IMR-90 (cell line): Measurements from ENCODE around the gene MYORG. TPM values are rescaled to one million over a fixed set of nuclear protein-coding genes. Genes with fewer than 3 reads are reported as not detected.
"Not testable (repeated sequence)": the region's sequence is repeated elsewhere in the genome, so short reads cannot be mapped to it uniquely, and the experiment has no call there.

ENCODE experiments used
- ATAC-seq: fragments of 200-7000 bp; cut with Tn5 transposase; 2 replicates; pipeline ENCODE4 v1.9.1; 2020; ENCODE audit warnings: low read depth, mild to moderate bottlenecking, moderate library complexity
- BruUV-seq: library from RNA; stranded (reverse); fragments of 400-500 nt; replicated peaks from 2 replicates; lab custom pipeline; 2021; lab: Mats Ljungman, UMichigan
- CTCF ChIA-PET: fragments of 300-600 bp; formaldehyde crosslinking; extraction: SDS; loops from one replicate; lab custom pipeline; 2021; ENCODE audit warnings: antibody characterized with exemption; lab: Yijun Ruan, JAX
- POLR2A ChIA-PET: fragments of 300-600 bp; sonication (Branson Sonifier 250); formaldehyde crosslinking; loops from one replicate; lab custom pipeline; 2022; ENCODE audit warnings: antibody characterized with exemption; ENCODE audit not compliant: unreplicated experiment; lab: Charles Lee
- DNase-seq: peaks from one replicate; pipeline ENCODE4 v3.0.0; 2013
- H2AFZ ChIP-seq: replicated peaks from 2 replicates; pipeline ENCODE3; 2013; ENCODE audit warnings: low read length, mild to moderate bottlenecking; ENCODE audit not compliant: poor library complexity
- H2AK5ac ChIP-seq: 2 replicates; pipeline ENCODE4 v1.6.1; 2013; ENCODE audit warnings: low read depth, low read length, inconsistent platforms
- H2AK9ac ChIP-seq: replicated peaks from 2 replicates; pipeline ENCODE3; 2013; ENCODE audit warnings: mild to moderate bottlenecking, low read depth, low read length, moderate library complexity; ENCODE audit not compliant: poor library complexity
- H2BK120ac ChIP-seq: 2 replicates; pipeline ENCODE4 v1.6.1; 2013; ENCODE audit warnings: low read depth, low read length, inconsistent platforms
- H2BK15ac ChIP-seq: 3 replicates; pipeline ENCODE4 v1.6.1; 2013; ENCODE audit warnings: low read depth, low read length, inconsistent platforms
- H2BK20ac ChIP-seq: 2 replicates; pipeline ENCODE4 v1.6.1; 2013; ENCODE audit warnings: low read depth, mild to moderate bottlenecking, inconsistent platforms, low read length, moderate library complexity
- H2BK5ac ChIP-seq: 2 replicates; pipeline ENCODE4 v1.6.1; 2013; ENCODE audit warnings: mild to moderate bottlenecking, low read depth, low read length, inconsistent platforms; ENCODE audit not compliant: poor library complexity, severe bottlenecking
- H3K14ac ChIP-seq: replicated peaks from 2 replicates; pipeline ENCODE4 v1.6.1; 2013; ENCODE audit warnings: low read depth, low read length, inconsistent platforms
- H3K18ac ChIP-seq: 2 replicates; pipeline ENCODE4 v1.6.1; 2013; ENCODE audit warnings: low read depth, low read length, control low read depth
- H3K23ac ChIP-seq: 2 replicates; pipeline ENCODE4 v1.6.1; 2013; ENCODE audit warnings: low read depth, low read length, inconsistent platforms
- H3K27ac ChIP-seq: 2 replicates; pipeline ENCODE4 v1.5.1; 2013; ENCODE audit warnings: mild to moderate bottlenecking, control low read depth, low read length; ENCODE audit not compliant: insufficient read depth
- H3K27me3 ChIP-seq: 2 replicates; pipeline ENCODE4 v1.6.1; 2013; ENCODE audit warnings: low read length; ENCODE audit not compliant: control insufficient read depth, insufficient read depth
- H3K36me3 ChIP-seq: 2 replicates; pipeline ENCODE4 v1.6.1; 2013; ENCODE audit warnings: low read length, mixed read lengths; ENCODE audit not compliant: control insufficient read depth, insufficient read depth
- H3K4ac ChIP-seq: 2 replicates; pipeline ENCODE4 v1.6.1; 2013; ENCODE audit warnings: low read depth, low read length, inconsistent platforms
- H3K4me1 ChIP-seq: 2 replicates; pipeline ENCODE4 v1.6.1; 2013; ENCODE audit warnings: low read length, mixed read lengths; ENCODE audit not compliant: control insufficient read depth, insufficient read depth
- H3K4me2 ChIP-seq: 2 replicates; pipeline ENCODE4 v1.6.1; 2013; ENCODE audit warnings: low read depth, mild to moderate bottlenecking, control low read depth, low read length, moderate library complexity
- H3K4me3 ChIP-seq: 2 replicates; pipeline ENCODE4 v1.5.1; 2013; ENCODE audit warnings: low read depth, mild to moderate bottlenecking, control low read depth, low read length, moderate library complexity; ENCODE audit not compliant: insufficient read depth
- H3K56ac ChIP-seq: 2 replicates; pipeline ENCODE4 v1.6.1; 2013; ENCODE audit warnings: low read length, inconsistent platforms; ENCODE audit not compliant: insufficient read depth; ENCODE audit errors: extremely low read depth
- H3K79me1 ChIP-seq, 2 experiments: 2 replicates each; pipeline ENCODE4 v1.6.1; 2013; ENCODE audit warnings: low read length in 2 of 2, inconsistent platforms in 1 of 2, low read depth in 1 of 2
- H3K9ac ChIP-seq: 2 replicates; pipeline ENCODE4 v1.6.1; 2013; ENCODE audit warnings: low read depth, low read length, control low read depth
- H3K9me1 ChIP-seq: 2 replicates; pipeline ENCODE4 v1.6.1; 2013; ENCODE audit warnings: low read length, inconsistent platforms; ENCODE audit not compliant: insufficient read depth
- H3K9me3 ChIP-seq: 2 replicates; pipeline ENCODE4 v1.6.1; 2013; ENCODE audit warnings: low read length; ENCODE audit not compliant: control insufficient read depth, insufficient read depth
- H4K20me1 ChIP-seq: 2 replicates; pipeline ENCODE4 v1.6.1; 2013; ENCODE audit warnings: low read length, inconsistent platforms; ENCODE audit not compliant: insufficient read depth
- H4K5ac ChIP-seq: 2 replicates; pipeline ENCODE4 v1.6.1; 2013; ENCODE audit warnings: mild to moderate bottlenecking, low read depth, low read length, control low read depth
- H4K8ac ChIP-seq, 2 experiments: 2 replicates each; pipeline ENCODE4 v1.6.1; 2013; ENCODE audit warnings: low read depth in 2 of 2, low read length in 2 of 2, control low read depth in 1 of 2, inconsistent platforms in 1 of 2
- H4K91ac ChIP-seq: 2 replicates; pipeline ENCODE4 v1.6.1; 2013; ENCODE audit warnings: low read depth, low read length, inconsistent platforms; ENCODE audit not compliant: insufficient read depth
- dilution Hi-C: fragments of 300-500 bp; cut with HindIII; formaldehyde crosslinking; loops from one replicate; pipeline ENCODE4 v1.14.3; 2018; ENCODE audit warnings: low sequenced_read_pairs; ENCODE audit not compliant: unreplicated experiment
- in situ Hi-C: fragments of 300-500 bp; cut with MboI; formaldehyde crosslinking; loops from 3 replicates; pipeline ENCODE4 v1.14.3; 2019; ENCODE audit warnings: low sequenced_read_pairs, inconsistent platforms, mixed read lengths
- intact Hi-C: fragments of 100-400 bp; cut with micrococcal nuclease; formaldehyde crosslinking; loops from 2 replicates; pipeline ENCODE4 v1.10.0; 2022
- polyA plus RNA-seq, 3 experiments: library from polyadenylated mRNA; depleted of rRNA; stranded (reverse); fragments of >200 nt; gene quantifications; 2 replicates each; pipeline ENCODE4 v1.2.3, GENCODE V29; 2012; ENCODE audit warnings: low replicate concordance in 1 of 3
- total RNA-seq: library from RNA; depleted of rRNA; stranded (reverse); fragments of >200 nt; gene quantifications from 2 replicates; pipeline ENCODE4 v1.2.3, GENCODE V29; 2012

The MYORG gene
- total and polyA plus RNA-seq, 2 of the 4 experiments (the other 2 are of a cell fraction) = 0.36 to 0.60 TPM

DNA sequence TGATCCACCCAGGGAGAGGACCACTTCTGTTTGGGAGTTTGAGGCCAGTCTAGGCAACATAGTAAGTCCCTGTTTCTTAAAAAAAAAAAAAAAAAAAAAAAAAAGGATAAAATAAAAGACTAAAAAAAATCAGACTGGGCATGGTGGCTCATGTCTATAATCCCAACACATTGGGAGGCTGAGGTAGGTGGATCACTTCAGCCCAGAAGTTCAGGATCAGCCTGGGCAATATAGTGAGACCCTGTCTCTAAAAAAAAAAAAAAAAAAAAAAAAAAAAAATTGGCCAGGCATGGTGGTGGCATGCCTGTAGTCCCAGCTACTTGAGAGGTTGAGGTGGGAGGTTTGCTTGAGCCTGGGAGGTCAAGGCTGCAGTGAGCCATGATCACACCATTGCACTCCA is 38.6 kb downstream of the MYORG start:
- POLR2A ChIA-PET, in situ Hi-C loops, H4K8ac ChIP-seq, H4K20me1 ChIP-seq, H2AFZ ChIP-seq, H2AK5ac ChIP-seq, H2AK9ac ChIP-seq, H3K56ac ChIP-seq, intact Hi-C loops, H3K27ac ChIP-seq, H3K23ac ChIP-seq, H3K9me1 ChIP-seq, H3K9ac ChIP-seq, H3K4me3 ChIP-seq, H2BK20ac ChIP-seq, H2BK120ac ChIP-seq, H3K14ac ChIP-seq, H3K9me3 ChIP-seq, H4K5ac ChIP-seq, H3K27me3 ChIP-seq, H2BK5ac ChIP-seq, BruUV-seq, dilution Hi-C loops, H3K4ac ChIP-seq, H3K18ac ChIP-seq, DNase-seq, H4K91ac ChIP-seq, H2BK15ac ChIP-seq, H3K4me1 ChIP-seq, H3K4me2 ChIP-seq, ATAC-seq: not testable (repeated sequence)
- H3K36me3 ChIP-seq = peaks cover 33% of the 10 kb centered on the region
- H3K79me1 ChIP-seq = peaks cover 18 to 33% of the 10 kb centered on the region in 2 experiments
- CTCF ChIA-PET = interaction anchor here (0.6 to 1.0 kb wide), 2 partner anchors 12 to 75 kb away, joined by 3 read pairs; no protein-coding TSS in a partner anchor
